Esophagus (tissue), 2 donors: ENCODE results near the gene GNG13. TPM values are rescaled to one million over a fixed set of nuclear protein-coding genes. Genes with fewer than 3 reads are reported as not detected.
"Not testable (repeated sequence)": the region's sequence is repeated elsewhere in the genome, so short reads cannot be mapped to it uniquely, and the experiment has no call there.

Experiments
- H3K27ac ChIP-seq, 2 donors: one replicate each; pipeline ENCODE4 v1.5.1; 2013; ENCODE audit warnings: low read depth in 2 of 2, mild to moderate bottlenecking in 2 of 2, inconsistent platforms in 1 of 2, low read length in 1 of 2, moderate library complexity in 1 of 2
- H3K27me3 ChIP-seq, 2 donors: one replicate each; pipeline ENCODE4 v1.6.1; 2013; ENCODE audit warnings: low read length in 2 of 2, control low read depth in 1 of 2, mild to moderate bottlenecking in 1 of 2; ENCODE audit not compliant: insufficient read depth in 2 of 2, control insufficient read depth in 1 of 2
- H3K36me3 ChIP-seq, 2 donors: one replicate each; pipeline ENCODE4 v1.6.1; 2013; ENCODE audit warnings: low read length in 1 of 2; ENCODE audit not compliant: control insufficient read depth in 2 of 2, insufficient read depth in 2 of 2
- H3K4me1 ChIP-seq, 2 donors: one replicate each; pipeline ENCODE4 v1.6.1; 2013; ENCODE audit warnings: low read length in 1 of 2; ENCODE audit not compliant: control insufficient read depth in 2 of 2, insufficient read depth in 2 of 2
- H3K4me3 ChIP-seq, 2 donors: one replicate each; pipeline ENCODE4 v1.5.1; 2013; ENCODE audit warnings: low read length in 2 of 2, mild to moderate bottlenecking in 2 of 2, low read depth in 1 of 2, moderate library complexity in 1 of 2
- H3K9me3 ChIP-seq, 2 donors: one replicate each; pipeline ENCODE4 v1.6.1; 2013; ENCODE audit warnings: mild to moderate bottlenecking in 2 of 2, low read depth in 1 of 2, low read length in 1 of 2, moderate library complexity in 1 of 2; ENCODE audit not compliant: control insufficient read depth in 2 of 2, insufficient read depth in 1 of 2
- WGBS, 2 donors: extraction: QIAGEN DNeasy Blood & Tissue Kit; methylation state at CpG; one replicate each; pipeline ENCODE4 v1.1.7; 2013; 5-methylcytosine and 5-hydroxymethylcytosine counted together
- polyA plus RNA-seq, 2 donors: library from polyadenylated mRNA; stranded (reverse); fragments of 200-250 nt; gene quantifications; one replicate each; pipeline ENCODE4 v1.2.3, GENCODE V29; 2013
- donor health status: healthy with polysubstance abuse.
- donor health status: Bipolar disorder and iron deficiency.

The GNG13 gene
- polyA plus RNA-seq, 2 donors = not detected

GRCh38 chr16:776824-777223 is 23.7 kb downstream of the GNG13 start:
- Histone ChIP-seq H3K27ac (no peak overlapping the region), H3K4me3 (no peak overlapping the region), H3K4me1 (no peaks in the 10 kb centered on the region), H3K27me3 (no peaks in the 10 kb centered on the region), H3K36me3 (no peaks in the 10 kb centered on the region), H3K9me3 (no peaks in the 10 kb centered on the region)
- WGBS, 2 donors = 83 to 85% methylated on average over 9 of the region's 9 CpGs

DNA sequence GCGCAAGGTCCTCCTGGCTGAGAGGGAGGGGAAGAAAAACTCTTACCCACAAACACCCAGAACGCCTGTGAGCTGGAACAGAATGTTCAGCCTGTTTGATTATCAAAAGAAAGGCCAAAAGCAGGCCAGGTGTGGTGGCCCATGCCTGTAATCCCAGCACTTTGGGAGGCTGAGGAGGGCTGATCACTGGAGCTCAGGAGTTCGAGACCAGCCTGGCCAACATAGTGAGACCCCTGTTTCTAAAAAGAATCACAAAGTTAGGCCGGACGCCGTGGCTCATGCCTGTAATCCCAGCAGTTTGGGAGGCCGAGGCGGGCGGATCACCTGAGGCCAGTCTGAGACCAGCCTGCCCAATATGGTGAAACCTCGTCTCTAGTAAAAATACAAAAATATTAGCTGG is 24.2 kb downstream of the GNG13 start:
- H3K27ac ChIP-seq, H3K4me3 ChIP-seq, H3K27me3 ChIP-seq, H3K36me3 ChIP-seq, H3K9me3 ChIP-seq, H3K4me1 ChIP-seq: not testable (repeated sequence)
- WGBS, 2 donors = 86 to 88% methylated on average over 10 of the region's 10 CpGs

- Histone ChIP-seq H3K9me3 (no peaks in the 10 kb centered on the region), H3K4me3 (no peak overlapping the region), H3K4me1 (no peaks in the 10 kb centered on the region), H3K27ac (no peak overlapping the region), H3K36me3 (no peaks in the 10 kb centered on the region), H3K27me3 (no peaks in the 10 kb centered on the region)
- 66 to 69% methylated on average over 28 to 36 of the region's 36 CpGs for WGBS, 2 donors
Measured at GRCh38 chr16:775236-775796, 25.2 kb downstream of the GNG13 start.

DNA sequence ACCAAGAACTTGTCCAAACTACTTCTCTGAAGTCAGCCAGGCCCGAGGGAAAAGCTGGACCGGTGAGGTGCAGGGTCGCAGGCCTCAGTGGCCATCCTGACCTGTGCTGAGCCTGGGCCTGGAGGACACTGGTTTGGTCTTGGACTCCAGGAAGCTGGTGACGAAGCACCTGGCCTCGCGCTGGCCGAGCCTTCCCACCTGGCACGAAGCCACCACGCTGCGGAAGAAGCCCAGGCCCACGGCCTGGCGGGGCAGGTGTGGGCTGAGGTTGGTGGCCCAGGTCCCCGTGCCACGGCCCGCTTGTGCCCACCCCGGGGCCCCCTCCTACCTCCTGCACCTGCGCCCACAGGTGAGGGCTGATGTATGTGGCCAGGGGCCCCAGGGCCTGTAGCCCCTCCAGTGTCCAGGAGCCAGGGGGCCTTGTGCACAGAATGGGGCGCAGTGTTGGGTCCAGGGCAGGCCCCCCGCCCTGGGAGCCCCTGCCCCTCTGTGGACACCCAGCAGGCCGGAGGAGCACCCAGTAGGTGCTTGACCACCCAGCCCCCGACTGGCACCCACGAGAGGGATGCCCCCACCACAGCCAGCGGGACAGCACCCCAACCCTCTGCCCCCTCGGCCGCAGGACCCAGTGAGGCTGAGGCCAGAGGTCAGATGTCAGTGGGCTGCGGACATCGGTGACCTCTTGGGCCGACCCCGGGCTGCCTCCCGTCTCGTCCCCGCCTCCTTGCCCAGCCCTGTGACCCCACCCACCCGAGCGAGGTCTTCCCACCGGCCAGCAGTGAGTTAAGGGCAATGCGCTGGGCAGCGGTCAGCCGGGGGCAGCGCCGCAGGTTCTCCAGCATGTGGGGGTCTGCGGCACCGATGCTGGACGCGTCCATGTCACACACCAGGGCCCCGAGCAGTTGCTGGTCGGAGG is 26.2 kb downstream of the GNG13 start:
- 70 to 76% methylated on average over 41 to 46 of the region's 46 CpGs for WGBS, 2 donors
- Histone ChIP-seq H3K9me3 (no peaks in the 10 kb centered on the region), H3K4me1 (no peaks in the 10 kb centered on the region), H3K27ac (no peak overlapping the region), H3K36me3 (no peaks in the 10 kb centered on the region), H3K4me3 (no peak overlapping the region), H3K27me3 (no peaks in the 10 kb centered on the region)

- Histone ChIP-seq H3K27me3 (no peaks in the 10 kb centered on the region), H3K36me3 (no peaks in the 10 kb centered on the region), H3K27ac (no peak overlapping the region), H3K4me3 (no peak overlapping the region), H3K4me1 (peaks cover 0 to 4% of the 10 kb centered on the region in 2 donors), H3K9me3 (no peaks in the 10 kb centered on the region)
- WGBS, 2 donors = 86 to 92% methylated on average over 16 to 18 of the region's 18 CpGs
Measured at GRCh38 chr16:772959-773358, 27.6 kb downstream of the GNG13 start.

DNA sequence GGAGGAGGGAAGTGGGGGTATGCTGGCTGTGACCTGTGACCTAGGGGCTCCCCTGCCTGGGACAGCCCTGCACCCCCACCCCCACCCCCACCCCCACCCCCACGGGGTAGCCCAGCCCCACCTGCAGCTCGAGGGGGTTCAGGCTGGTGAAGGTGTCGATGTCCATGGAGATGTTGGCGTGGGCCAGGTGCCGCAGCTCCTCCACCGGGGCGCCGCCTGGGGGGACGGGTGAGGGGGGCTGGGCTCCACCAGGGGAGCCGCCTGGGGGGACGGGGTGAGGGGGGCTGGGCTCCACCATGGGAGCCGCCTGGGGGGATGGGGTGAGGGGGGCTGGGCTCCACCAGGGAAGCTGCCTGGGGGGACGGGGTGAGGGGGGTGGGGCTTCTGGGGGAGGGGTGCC is 30.1 kb downstream of the GNG13 start:
- Histone ChIP-seq H3K27me3 (no peaks in the 10 kb centered on the region), H3K4me3 (no peak overlapping the region), H3K9me3 (no peaks in the 10 kb centered on the region), H3K27ac (no peak overlapping the region), H3K36me3 (no peaks in the 10 kb centered on the region), H3K4me1 (peaks cover 2 to 4% of the 10 kb centered on the region in 2 donors)
- WGBS, 2 donors = 62 to 74% methylated on average over 8 to 13 of the region's 13 CpGs

DNA sequence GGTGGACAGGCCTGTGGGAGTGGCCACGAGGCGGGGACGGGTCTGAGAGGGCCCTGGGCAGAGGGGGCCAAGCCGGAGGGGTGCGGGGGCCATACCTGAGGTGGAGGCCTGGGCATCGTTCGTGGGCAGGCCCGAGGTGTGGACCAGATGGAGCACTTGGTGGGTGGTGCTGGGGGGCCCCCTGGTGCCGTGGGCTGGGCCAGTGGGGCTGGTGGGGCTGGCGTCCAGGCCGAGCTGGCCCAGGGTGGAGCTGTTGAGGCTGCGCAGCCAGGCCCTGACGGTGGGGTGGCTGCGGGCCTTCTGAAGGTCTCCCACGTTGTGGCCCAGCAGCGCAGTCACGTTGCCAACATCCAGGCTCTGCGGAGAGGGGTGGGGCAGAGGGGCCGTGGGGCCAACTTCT is 30.6 kb downstream of the GNG13 start:
- 78 to 82% methylated on average over 16 to 19 of the region's 19 CpGs for WGBS, 2 donors
- H3K4me3 ChIP-seq = no peak overlapping the region
- H3K36me3 ChIP-seq = no peaks in the 10 kb centered on the region
- no peak overlapping the region for H3K27ac ChIP-seq
- no peaks in the 10 kb centered on the region for H3K27me3 ChIP-seq
- no peaks in the 10 kb centered on the region for H3K9me3 ChIP-seq
- peaks cover 2 to 4% of the 10 kb centered on the region in 2 donors for H3K4me1 ChIP-seq

DNA sequence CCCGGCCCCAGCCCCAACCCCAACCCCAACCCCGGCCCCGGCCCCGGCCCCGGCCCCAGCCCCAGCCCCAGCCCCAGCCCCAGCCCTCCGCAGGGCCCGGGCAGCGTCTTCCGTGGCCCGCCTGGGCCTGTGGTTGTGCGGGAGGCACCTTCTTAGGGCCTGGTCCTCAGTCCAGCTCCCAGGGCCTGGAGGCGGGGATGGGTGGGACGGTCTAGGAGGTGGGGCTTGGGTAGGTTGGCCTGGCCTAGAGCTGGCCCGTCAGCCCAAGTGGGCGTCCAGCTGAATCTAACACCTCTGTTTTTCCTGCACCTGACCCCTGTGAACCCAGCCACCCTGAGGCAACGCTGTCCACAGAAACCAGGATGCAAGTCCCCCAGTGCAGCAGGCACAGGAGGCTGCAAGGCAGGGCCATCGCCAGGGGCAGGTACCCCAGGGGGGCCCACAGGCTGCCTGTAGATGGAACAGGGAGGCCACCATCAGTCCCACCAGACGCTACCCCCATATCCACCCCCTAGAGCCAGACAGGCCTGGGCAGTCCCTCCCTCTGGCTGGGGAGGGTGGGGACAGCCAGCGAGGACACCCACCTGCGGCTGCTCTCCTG is 31.2 kb downstream of the GNG13 start:
- H3K4me3 ChIP-seq = no peak overlapping the region
- WGBS, 2 donors = 29 to 61% methylated on average over 19 to 20 of the region's 20 CpGs
- H3K27me3 ChIP-seq = no peaks in the 10 kb centered on the region
- peaks cover 2 to 4% of the 10 kb centered on the region in 2 donors for H3K4me1 ChIP-seq
- H3K27ac ChIP-seq = no peak overlapping the region
- H3K36me3 ChIP-seq = no peaks in the 10 kb centered on the region
- no peaks in the 10 kb centered on the region for H3K9me3 ChIP-seq

- Histone ChIP-seq H3K36me3 (no peaks in the 10 kb centered on the region), H3K9me3 (no peaks in the 10 kb centered on the region), H3K27me3 (no peaks in the 10 kb centered on the region), H3K4me1 (peaks cover 2 to 4% of the 10 kb centered on the region in 2 donors), H3K27ac (no peak overlapping the region), H3K4me3 (no peak overlapping the region)
- WGBS, 2 donors = 38 to 61% methylated on average over 16 to 21 of the region's 21 CpGs
Measured at GRCh38 chr16:768428-768827, 32.1 kb downstream of the GNG13 start.
